ENCODE data around the gene SHMT2.

The SHMT2 gene

DNA sequence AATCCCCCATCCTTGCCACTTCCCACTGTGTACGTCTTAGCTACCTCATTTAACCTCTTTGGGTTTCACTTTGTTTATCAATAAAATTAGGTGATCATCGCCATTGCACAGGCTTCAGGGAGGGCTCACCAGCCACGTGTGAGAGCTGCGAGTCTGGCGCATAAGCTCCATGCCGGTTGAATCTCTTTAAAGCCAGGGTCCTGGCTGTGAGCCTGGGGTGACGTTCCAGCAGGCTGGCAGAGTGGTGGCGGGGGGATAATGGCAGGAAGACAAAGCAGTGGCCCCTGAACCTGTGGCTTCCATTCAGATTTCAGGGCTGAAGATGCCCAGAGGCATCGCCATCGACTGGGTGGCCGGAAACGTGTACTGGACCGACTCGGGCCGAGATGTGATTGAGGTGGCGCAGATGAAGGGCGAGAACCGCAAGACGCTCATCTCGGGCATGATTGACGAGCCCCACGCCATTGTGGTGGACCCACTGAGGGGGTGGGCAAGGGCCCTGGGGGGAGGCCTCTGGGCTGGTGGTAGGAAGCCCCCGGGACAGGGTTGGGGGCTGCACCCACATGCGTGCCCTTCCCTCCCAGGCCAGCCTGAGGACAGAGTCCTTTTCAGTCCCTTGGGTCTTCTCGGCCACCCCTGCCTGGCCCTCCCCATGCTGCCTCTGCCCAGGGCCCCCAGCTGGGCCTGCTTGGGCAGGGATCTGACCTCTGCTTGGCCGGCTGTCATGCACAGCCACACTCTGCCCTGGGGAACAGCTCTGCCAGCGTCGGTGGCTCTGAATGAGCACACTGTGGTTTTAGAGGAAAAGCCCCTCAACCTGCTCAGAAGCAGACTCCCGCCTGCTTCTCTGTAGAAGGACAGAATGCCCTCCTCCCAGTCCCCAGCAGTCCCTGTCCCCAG, 21.5 kb upstream of the SHMT2 start:
- Histone ChIP-seq H3K9ac (ENCODE audit: insufficient read length) (no peak overlapping the region), H3K4me3 (no peak overlapping the region), H3K27ac (no peak overlapping the region), H3K9me3 (ENCODE audit: low read depth, low read length) (no peaks in the 10 kb centered on the region), H3K36me3 (ENCODE audit: insufficient read depth, low read length) (peaks cover 15% of the 10 kb centered on the region; the same call in 1 of the 2 replicates)
- TF ChIP-seq FOXP2 (optimal IDR thresholded peaks at IDR 0.05; ENCODE audit: control extremely low read depth, extremely low read length, insufficient read depth) (no peak), EZH2 (IDR thresholded peaks at IDR 0.05) (no peak), POLR2AphosphoS5 (IDR thresholded peaks at IDR 0.05; ENCODE audit: borderline replicate concordance, low read depth, low read length) (no peak)
- no peak for DNase-seq (ENCODE audit: low read depth, low spot score)

GRCh38 chr12:57208631-57209282, 20.8 kb upstream of the SHMT2 start:
- no peak overlapping the region for H3K4me3 ChIP-seq
- no peak overlapping the region for H3K9ac ChIP-seq (ENCODE audit: insufficient read length)
- H3K36me3 ChIP-seq (ENCODE audit: insufficient read depth, low read length), result peaks cover 10% of the 10 kb centered on the region; the same call in 1 of the 2 replicates
- no peak for DNase-seq (ENCODE audit: low read depth, low spot score)
- H3K27ac ChIP-seq, result no peak overlapping the region
- TF ChIP-seq POLR2AphosphoS5 (IDR thresholded peaks at IDR 0.05; ENCODE audit: borderline replicate concordance, low read depth, low read length) (no peak), EZH2 (IDR thresholded peaks at IDR 0.05) (no peak), FOXP2 (optimal IDR thresholded peaks at IDR 0.05; ENCODE audit: control extremely low read depth, extremely low read length, insufficient read depth) (no peak)
- no peaks in the 10 kb centered on the region for H3K9me3 ChIP-seq (ENCODE audit: low read depth, low read length)

- no peak overlapping the region for H3K9ac ChIP-seq (ENCODE audit: insufficient read length)
- no peak overlapping the region for H3K4me3 ChIP-seq
- no peak for DNase-seq (ENCODE audit: low read depth, low spot score)
- no peaks in the 10 kb centered on the region for H3K9me3 ChIP-seq (ENCODE audit: low read depth, low read length)
- no peak for TF ChIP-seq POLR2AphosphoS5 (IDR thresholded peaks at IDR 0.05; ENCODE audit: borderline replicate concordance, low read depth, low read length)
- no peak for TF ChIP-seq EZH2 (IDR thresholded peaks at IDR 0.05)
- TF ChIP-seq FOXP2 (optimal IDR thresholded peaks at IDR 0.05; ENCODE audit: control extremely low read depth, extremely low read length, insufficient read depth), result no peak
- H3K36me3 ChIP-seq (ENCODE audit: insufficient read depth, low read length), result peaks cover 6% of the 10 kb centered on the region; the same call in 1 of the 2 replicates
- H3K27ac ChIP-seq, result no peak overlapping the region
Measured at GRCh38 chr12:57209916-57210315, 19.6 kb upstream of the SHMT2 start.

DNA sequence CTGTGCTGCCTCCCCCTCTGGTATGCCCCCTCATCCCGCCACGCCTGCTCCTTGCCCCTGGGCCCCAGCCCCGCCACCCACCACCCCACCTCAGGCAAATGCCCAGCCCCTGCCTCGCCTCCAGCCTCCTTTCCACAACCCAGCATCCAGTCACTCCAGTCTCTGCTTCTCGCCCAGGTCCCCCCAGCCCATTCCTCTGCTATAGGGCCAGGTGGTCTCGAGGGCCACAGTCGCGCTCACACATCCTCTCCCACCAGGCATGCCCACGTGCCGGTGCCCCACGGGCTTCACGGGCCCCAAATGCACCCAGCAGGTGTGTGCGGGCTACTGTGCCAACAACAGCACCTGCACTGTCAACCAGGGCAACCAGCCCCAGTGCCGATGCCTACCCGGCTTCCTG, 19.1 kb upstream of the SHMT2 start:
- H3K9me3 ChIP-seq (ENCODE audit: low read depth, low read length), result no peaks in the 10 kb centered on the region

DNA sequence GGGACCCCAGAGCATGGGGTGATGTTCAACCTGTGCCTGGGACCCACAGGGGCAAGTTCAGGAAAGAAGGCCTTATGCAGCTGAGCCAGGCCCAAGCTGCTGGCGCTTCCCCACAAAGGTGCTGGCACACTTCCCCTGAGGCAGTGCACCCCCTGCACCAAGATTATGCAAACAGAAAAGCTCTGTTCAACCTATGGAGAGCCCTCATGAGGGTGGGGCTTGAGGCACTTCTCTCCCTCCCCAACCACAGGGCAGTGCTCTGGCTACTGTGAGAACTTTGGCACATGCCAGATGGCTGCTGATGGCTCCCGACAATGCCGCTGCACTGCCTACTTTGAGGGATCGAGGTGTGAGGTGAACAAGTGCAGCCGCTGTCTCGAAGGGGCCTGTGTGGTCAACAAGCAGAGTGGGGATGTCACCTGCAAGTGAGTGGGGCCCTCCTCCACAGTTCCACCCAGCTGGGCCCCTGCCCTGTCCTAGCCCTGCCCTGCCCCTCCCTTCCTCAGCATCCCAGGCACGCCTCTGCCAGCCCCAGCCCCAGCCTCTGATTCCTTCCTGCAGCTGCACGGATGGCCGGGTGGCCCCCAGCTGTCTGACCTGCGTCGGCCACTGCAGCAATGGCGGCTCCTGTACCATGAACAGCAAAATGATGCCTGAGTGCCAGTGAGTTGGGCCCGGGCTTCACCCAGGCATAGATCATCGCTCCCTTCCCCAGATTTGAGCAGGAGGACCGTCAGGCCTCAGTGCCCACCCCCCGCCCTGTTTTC, 18.4 kb upstream of the SHMT2 start:
- no peak overlapping the region for H3K9ac ChIP-seq (ENCODE audit: insufficient read length)
- peaks cover 6% of the 10 kb centered on the region; the same call in 1 of the 2 replicates for H3K36me3 ChIP-seq (ENCODE audit: insufficient read depth, low read length)
- H3K4me3 ChIP-seq, result no peak overlapping the region
- H3K9me3 ChIP-seq (ENCODE audit: low read depth, low read length), result no peaks in the 10 kb centered on the region
- H3K27ac ChIP-seq, result no peak overlapping the region
- no peak for DNase-seq (ENCODE audit: low read depth, low spot score)
- TF ChIP-seq FOXP2 (optimal IDR thresholded peaks at IDR 0.05; ENCODE audit: control extremely low read depth, extremely low read length, insufficient read depth), result no peak
- no peak for TF ChIP-seq POLR2AphosphoS5 (IDR thresholded peaks at IDR 0.05; ENCODE audit: borderline replicate concordance, low read depth, low read length)
- TF ChIP-seq EZH2 (IDR thresholded peaks at IDR 0.05), result no peak

More for the DNA sequence above, 19.1 kb upstream of the SHMT2 start:
- DNase-seq (ENCODE audit: low read depth, low spot score), result no peak
- H3K9ac ChIP-seq (ENCODE audit: insufficient read length), result no peak overlapping the region
- TF ChIP-seq POLR2AphosphoS5 (IDR thresholded peaks at IDR 0.05; ENCODE audit: borderline replicate concordance, low read depth, low read length), result no peak
- peaks cover 6% of the 10 kb centered on the region; the same call in 1 of the 2 replicates for H3K36me3 ChIP-seq (ENCODE audit: insufficient read depth, low read length)
- no peak overlapping the region for H3K4me3 ChIP-seq
- H3K27ac ChIP-seq, result no peak overlapping the region

DNA sequence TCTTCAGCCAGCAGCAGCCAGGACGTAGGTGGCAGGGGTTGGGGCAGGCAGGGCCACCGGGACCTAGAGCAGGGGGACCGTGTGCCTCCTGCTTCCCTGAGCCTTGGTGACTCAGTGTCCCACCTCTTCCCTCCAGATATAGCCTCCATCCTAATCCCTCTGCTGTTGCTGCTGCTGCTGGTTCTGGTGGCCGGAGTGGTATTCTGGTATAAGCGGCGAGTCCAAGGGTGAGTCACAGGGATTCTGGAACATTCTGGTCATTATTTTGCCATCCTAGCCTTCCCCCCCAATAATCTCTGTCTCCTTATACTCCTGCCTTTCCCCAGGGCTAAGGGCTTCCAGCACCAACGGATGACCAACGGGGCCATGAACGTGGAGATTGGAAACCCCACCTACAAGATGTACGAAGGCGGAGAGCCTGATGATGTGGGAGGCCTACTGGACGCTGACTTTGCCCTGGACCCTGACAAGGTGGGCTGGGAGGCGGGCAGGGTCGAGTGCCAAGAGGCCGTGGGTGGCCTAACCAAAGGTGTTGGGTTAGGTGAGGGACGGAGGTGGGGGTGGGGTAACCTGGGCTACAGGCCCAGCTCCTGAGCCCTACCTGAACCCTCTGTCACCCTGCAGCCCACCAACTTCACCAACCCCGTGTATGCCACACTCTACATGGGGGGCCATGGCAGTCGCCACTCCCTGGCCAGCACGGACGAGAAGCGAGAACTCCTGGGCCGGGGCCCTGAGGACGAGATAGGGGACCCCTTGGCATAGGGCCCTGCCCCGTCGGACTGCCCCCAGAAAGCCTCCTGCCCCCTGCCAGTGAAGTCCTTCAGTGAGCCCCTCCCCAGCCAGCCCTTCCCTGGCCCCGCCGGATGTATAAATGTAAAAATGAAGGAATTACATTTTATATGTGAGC, 17.5 kb upstream of the SHMT2 start:
- no peak overlapping the region for H3K27ac ChIP-seq
- H3K36me3 ChIP-seq (ENCODE audit: insufficient read depth, low read length), result peaks cover 6% of the 10 kb centered on the region; the same call in 1 of the 2 replicates
- no peak overlapping the region for H3K9ac ChIP-seq (ENCODE audit: insufficient read length)
- TF ChIP-seq EZH2 (IDR thresholded peaks at IDR 0.05) (no peak), FOXP2 (optimal IDR thresholded peaks at IDR 0.05; ENCODE audit: control extremely low read depth, extremely low read length, insufficient read depth) (no peak), POLR2AphosphoS5 (IDR thresholded peaks at IDR 0.05; ENCODE audit: borderline replicate concordance, low read depth, low read length) (no peak)
- no peaks in the 10 kb centered on the region for H3K9me3 ChIP-seq (ENCODE audit: low read depth, low read length)
- H3K4me3 ChIP-seq, result no peak overlapping the region
- DNase-seq (ENCODE audit: low read depth, low spot score), result no peak

GRCh38 chr12:57212701-57213057, 16.8 kb upstream of the SHMT2 start:
- Histone ChIP-seq H3K9me3 (ENCODE audit: low read depth, low read length) (no peaks in the 10 kb centered on the region), H3K27ac (0 out of 2 replicates have a peak overlapping the region, but pooled peaks have one; percentile 42), H3K4me3 (no peak overlapping the region), H3K9ac (ENCODE audit: insufficient read length) (no peak overlapping the region), H3K36me3 (ENCODE audit: insufficient read depth, low read length) (peaks cover 6% of the 10 kb centered on the region; the same call in 1 of the 2 replicates)
- DNase-seq (ENCODE audit: low read depth, low spot score), result no peak
- TF ChIP-seq POLR2AphosphoS5 (IDR thresholded peaks at IDR 0.05; ENCODE audit: borderline replicate concordance, low read depth, low read length), result no peak
- TF ChIP-seq EZH2 (IDR thresholded peaks at IDR 0.05), result no peak
- TF ChIP-seq FOXP2 (optimal IDR thresholded peaks at IDR 0.05; ENCODE audit: control extremely low read depth, extremely low read length, insufficient read depth), result no peak

Measured in SK-N-MC (cell line).